ENCODE measurements around the gene ADD2.
"Not testable (repeated sequence)": the region's sequence is repeated elsewhere in the genome, so short reads cannot be mapped to it uniquely, and the experiment has no call there.

Gene ADD2

GRCh38 chr2:70674636-70675430 lies 93.2 kb downstream of the ADD2 start:
- DNase-seq (ENCODE audit: low read depth in 2 of 2), result no peak

DNA sequence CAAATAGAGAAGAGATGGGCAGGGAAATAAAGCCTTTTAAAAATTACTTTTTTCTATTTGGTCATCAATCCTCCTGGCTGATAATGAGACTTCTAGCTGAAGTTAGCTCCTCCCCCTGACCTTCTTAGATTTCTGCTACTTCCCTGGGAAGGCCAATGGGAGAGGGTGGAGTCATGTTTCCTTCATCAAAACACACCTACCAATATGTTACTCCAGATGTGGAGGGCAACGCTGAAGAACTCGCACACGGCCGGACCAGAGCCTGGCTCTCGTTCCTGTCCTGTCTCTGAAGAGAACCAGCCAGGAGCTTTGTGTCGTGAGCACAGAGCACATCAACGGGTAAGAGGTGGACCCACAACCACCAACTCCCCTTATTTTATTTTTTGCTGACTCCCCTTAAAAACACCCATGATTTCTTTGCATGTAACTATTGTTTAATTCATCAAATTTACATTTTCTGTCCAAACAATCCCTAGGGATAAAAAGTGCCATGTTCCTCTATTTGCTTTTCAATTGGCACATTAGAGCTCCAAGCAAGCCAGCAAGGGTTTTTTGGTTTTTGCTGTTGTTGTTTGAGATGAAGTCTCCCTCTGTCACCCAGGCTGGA lies 94.9 kb downstream of the ADD2 start:
- no peak for DNase-seq (ENCODE audit: low read depth in 2 of 2)

- DNase-seq (ENCODE audit: low read depth in 2 of 2), result no peak
These were observed 96.8 kb downstream of the ADD2 start for GRCh38 chr2:70671092-70671675.

DNA sequence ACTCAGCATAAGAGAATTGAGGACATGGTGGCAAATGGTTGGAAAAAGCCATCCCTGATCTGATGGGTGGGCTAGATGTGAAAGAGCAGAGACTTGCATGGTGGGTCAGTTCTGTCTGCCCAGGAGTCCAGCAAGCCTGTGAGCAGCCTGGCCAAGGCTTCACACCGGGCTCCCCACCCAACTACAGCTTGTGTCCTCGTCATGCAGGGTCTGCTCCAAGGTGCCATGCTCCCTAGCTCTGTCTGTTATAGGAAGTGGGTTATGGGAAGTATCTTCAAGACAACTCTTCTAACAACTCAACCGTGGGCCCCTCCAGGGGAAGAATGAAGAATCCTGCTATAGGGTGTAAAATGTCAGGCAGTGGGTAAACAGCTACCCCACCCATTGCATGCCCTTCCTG lies 97.4 kb downstream of the ADD2 start:
- no peak for DNase-seq (ENCODE audit: low read depth in 2 of 2)

DNA sequence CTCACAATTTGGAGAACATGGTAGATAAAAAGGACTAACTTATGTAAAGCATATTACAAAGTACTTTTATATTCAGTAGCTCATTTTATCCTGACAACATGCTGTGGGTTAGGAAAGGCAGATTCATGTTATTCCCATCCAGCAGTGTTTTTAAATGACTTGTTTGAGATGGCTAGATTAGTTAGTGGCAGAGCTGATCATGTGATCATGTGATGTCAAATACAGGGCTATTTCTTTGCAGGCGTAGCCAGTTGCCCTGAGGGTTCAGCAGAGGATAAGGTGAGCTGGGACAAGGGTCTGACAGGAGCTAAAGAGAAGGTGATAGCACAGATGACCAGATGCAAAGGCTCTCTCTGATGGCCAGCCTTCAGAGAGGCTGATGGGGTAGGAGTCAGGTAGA lies 97.8 kb downstream of the ADD2 start:
- DNase-seq (ENCODE audit: low read depth in 2 of 2), result no peak

- no peak for DNase-seq (ENCODE audit: low read depth in 2 of 2)
These were observed 99.1 kb downstream of the ADD2 start for GRCh38 chr2:70668911-70669310.

DNA sequence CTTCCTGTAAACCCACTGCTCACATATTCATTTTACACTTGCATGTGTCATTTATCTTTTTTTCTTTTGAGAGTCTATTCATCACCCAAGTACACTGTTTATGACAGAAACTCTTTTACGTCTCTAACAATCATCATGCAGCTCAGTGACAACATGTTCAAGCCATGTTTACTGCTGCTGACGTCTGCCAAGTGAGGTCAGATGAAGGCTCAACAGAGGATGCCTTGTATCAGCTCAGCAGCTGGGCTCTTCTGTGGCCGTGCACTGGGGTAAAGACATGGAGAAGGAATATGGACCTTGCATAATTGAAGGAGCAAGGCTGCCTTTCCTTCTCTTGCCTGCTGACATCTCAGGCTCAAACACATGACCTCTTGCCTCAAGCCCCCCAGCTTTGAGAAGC lies 99.6 kb downstream of the ADD2 start:
- DNase-seq (ENCODE audit: low read depth in 2 of 2), result no peak

DNA sequence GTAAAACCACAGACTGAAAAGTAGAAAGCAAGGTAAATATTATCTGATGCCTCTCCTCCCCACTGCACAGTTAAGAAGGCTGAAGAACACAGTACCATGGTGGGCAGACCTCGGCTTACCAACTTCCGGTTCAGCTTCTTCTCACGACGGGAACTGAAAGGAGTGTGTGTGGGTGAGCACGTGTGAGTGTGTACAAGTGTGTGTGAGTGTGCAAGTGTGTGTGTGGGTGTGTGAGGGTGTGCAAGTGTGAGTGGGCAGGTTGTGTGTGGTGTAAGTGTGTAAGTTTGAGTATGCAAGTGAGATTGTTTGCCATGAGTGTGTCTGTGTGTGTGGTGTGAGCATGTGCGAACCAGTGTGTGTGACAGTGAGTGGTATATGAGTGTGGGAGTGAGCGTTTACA lies 103.5 kb downstream of the ADD2 start:
- DNase-seq (ENCODE audit: low read depth in 2 of 2), result no peak

GRCh38 chr2:70663411-70663810 lies 104.6 kb downstream of the ADD2 start:
- DNase-seq (ENCODE audit: low read depth in 2 of 2), result no peak

- no peak for DNase-seq (ENCODE audit: low read depth in 2 of 2)
These were observed 108.4 kb downstream of the ADD2 start for GRCh38 chr2:70659551-70659950.

DNA sequence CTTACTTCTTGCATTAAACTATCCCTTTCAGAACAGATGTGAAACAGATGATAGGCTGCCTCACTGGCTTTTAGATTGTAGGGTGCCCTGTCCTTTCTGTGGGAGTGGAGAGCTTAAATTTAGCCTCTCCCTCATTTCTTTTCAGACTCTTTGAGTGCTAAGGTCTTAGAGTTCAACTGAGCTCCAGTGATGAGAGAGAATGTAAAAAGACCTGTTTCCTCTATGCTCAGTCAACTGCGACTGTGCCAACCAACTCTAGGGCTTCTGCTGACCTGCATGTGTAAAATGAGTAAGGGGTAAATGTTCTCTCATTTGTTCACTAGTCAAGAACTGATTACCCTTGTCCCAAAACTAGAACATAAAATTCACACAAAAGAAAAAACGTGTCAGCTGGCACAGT lies 109.5 kb downstream of the ADD2 start:
- no peak for DNase-seq (ENCODE audit: low read depth in 2 of 2)

- DNase-seq (ENCODE audit: low read depth in 2 of 2), result no peak
These were observed 110.8 kb downstream of the ADD2 start for GRCh38 chr2:70657246-70657645.

- peak in 1 of 2 donors; percentile 4 for DNase-seq (ENCODE audit: low read depth in 2 of 2)
These were observed 111.5 kb downstream of the ADD2 start for GRCh38 chr2:70656421-70657010.

DNA sequence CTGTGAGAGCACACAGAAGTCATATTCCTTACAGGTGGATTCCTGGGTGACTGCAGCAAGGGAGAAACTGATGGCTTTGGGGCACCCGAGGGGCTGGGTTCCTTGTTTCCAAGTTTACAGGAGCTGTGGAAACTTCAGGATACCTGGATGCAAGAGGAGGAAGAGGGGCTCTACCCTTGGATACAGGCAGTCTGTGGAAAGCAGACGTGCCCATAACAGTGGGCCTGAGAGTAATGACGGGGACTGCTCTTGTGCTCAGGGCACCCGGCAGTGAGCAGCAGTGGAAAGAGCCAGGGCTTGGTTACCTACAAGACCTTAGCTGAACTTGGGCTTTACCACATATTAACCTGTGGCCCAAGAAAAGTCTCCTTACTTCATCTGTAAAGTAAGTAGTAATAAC lies 112.2 kb downstream of the ADD2 start:
- DNase-seq (ENCODE audit: low read depth in 2 of 2), result no peak

DNA sequence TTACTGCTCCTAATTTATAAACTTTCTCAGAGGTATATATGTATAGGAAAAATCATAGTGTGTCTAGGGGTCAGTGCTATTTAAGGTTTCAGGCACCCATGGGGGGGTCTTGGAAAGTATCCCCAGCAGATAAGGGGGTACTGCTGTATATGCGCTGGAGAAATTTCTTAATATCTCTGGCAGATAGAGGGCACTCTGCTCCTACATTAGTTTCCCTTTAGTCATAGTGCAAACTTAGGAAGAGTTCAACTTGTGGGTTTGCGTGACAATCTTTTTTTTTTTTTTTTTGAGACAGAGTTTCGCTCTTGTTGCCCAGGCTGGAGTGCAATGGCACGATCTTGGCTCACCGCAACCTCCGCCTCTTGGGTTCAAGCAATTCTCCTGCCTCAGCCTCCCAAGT lies 112.8 kb downstream of the ADD2 start:
- not testable (repeated sequence) for DNase-seq (ENCODE audit: low read depth in 2 of 2)

GRCh38 chr2:70651727-70652126 lies 116.3 kb downstream of the ADD2 start:
- no peak for DNase-seq (ENCODE audit: low read depth in 2 of 2)

- DNase-seq (ENCODE audit: low read depth in 2 of 2), result no peak
These were observed 117.0 kb downstream of the ADD2 start for GRCh38 chr2:70651014-70651413.

- DNase-seq (ENCODE audit: low read depth in 2 of 2), result no peak
These were observed 119.0 kb downstream of the ADD2 start for GRCh38 chr2:70648961-70649360.

DNA sequence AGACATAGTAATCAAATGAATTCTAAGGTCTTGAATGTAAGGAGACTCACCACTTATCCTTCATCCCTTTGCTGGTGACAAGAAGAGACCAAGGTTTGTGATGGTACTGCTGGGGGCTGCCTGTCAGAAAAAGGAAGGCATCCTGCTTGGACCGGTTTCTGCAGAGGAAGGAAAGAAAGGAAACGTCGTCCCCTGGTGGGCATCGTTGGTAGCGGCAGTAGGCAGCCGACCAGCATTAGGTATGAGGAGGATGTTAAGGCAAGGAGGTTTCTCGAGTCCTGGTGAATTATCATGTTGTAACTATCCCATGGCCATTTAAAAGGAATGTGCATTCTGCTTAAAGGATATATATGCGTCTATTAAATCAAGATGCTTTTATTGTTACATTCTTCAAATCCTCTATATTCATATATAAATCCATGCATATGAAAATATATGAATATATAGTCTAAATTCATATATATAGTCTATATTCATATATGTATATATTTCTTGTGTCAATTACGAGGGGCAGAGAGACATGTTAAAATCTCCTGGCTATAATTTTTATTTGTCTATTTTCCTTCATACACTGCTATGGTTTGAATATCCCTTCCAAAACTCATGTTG lies 120.0 kb downstream of the ADD2 start:
- peak; percentile 46 to 67 for DNase-seq (ENCODE audit: low read depth in 2 of 2)

DNA sequence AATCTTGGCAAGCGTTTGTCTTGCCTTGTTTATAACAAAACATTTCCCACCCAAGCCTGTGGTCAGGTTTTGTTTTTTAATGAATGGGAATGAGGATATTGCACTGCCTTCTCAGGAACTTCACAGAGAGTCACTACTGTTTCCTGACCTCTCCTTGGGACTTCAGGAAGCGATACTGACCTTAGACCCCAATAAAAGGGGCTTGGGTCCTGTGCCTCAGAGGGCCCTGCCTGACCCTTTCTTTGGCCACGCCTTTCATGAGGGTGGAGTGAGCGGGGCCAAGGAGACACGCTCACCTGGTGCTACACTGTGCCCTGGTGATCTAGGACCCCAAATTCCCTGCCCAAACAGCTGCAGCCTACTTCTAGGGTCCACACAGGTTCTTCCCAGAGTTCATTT lies 121.6 kb downstream of the ADD2 start:
- no peak for DNase-seq (ENCODE audit: low read depth in 2 of 2)

DNA sequence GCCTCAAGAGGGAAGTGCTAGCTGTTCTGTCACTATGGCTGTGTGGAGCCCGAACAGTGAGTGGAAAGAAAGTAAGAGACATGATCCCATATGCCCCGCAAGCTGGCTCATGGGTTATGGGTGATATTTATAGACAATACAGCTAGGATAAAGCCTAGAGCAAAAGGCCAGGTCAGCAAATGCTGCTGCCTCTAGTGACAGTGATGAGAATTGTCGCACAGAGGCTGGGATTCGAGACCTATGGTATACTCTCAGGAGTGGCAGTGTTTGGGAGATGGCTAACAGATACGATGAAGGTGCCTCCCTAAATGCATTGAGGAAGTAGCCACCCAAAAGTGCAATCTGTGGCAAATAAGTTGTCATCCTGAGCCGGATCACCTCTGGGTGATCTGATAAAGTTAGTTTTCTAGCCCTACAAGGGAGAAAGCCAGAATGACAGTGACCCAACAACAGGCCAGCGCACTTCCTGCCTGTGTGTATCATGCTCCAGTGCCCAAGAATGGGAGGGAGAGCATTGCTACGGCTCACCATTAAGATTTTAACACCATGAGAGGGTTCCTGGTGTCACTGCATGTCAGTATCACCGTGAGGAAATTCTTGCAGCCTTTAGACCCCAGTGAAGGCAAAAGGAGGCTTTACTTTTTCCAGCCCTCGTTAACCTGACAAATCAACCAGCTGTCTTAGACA lies 122.1 kb downstream of the ADD2 start:
- no peak for DNase-seq (ENCODE audit: low read depth in 2 of 2)

- DNase-seq (ENCODE audit: low read depth in 2 of 2), result no peak
These were observed 124.3 kb downstream of the ADD2 start for GRCh38 chr2:70643715-70644114.

Measured in stimulated activated CD4-positive, alpha-beta T cell treated with anti-CD3 and anti-CD28 coated beads, Interleukin-1b, Interleukin-23, amount 100 ng/mL, for 1 hour (primary cell).